ENCODE results near the gene RPS6KA6.

Gene RPS6KA6

GRCh38 chrX:84046403-84046984 lies 141.5 kb downstream of the RPS6KA6 start:
- H3K4me3 ChIP-seq (ENCODE audit: low read length), result no peak overlapping the region
- H2AFZ ChIP-seq (ENCODE audit: low read depth, low read length), result no peak overlapping the region
- no peaks in the 10 kb centered on the region for H3K36me3 ChIP-seq (ENCODE audit: insufficient read depth, low read length)
- H3K4me1 ChIP-seq (ENCODE audit: insufficient read depth, low read length), result no peaks in the 10 kb centered on the region
- no peaks in the 10 kb centered on the region for H3K27me3 ChIP-seq (ENCODE audit: insufficient read depth, low read length)
- no peaks in the 10 kb centered on the region for H3K9me3 ChIP-seq (ENCODE audit: low read length)

- H3K4me1 ChIP-seq (ENCODE audit: insufficient read depth, low read length), result no peaks in the 10 kb centered on the region
- no peaks in the 10 kb centered on the region for H3K9me3 ChIP-seq (ENCODE audit: low read length)
- H3K27me3 ChIP-seq (ENCODE audit: insufficient read depth, low read length), result no peaks in the 10 kb centered on the region
- no peak overlapping the region for H3K4me3 ChIP-seq (ENCODE audit: low read length)
- no peak overlapping the region for H2AFZ ChIP-seq (ENCODE audit: low read depth, low read length)
- H3K36me3 ChIP-seq (ENCODE audit: insufficient read depth, low read length), result no peaks in the 10 kb centered on the region
These were observed 143.9 kb downstream of the RPS6KA6 start for GRCh38 chrX:84044051-84044450.

Data from neuron (in vitro differentiated cells).